Esophagus squamous epithelium (tissue), 5 donors: ENCODE measurements around the gene FKBP8. TPM values are rescaled to one million over a fixed set of nuclear protein-coding genes. Genes with fewer than 3 reads are reported as not detected.

Source experiments
- DNase-seq: peaks from one replicate; lab custom pipeline; 2025; lab: John Stamatoyannopoulos, UW
- H3K27ac ChIP-seq, 4 donors: fragments of 200-600 bp; sonication (generic); one replicate each; pipeline ENCODE4 v1.5.1; 2016 to 2019; ENCODE audit warnings: mild to moderate bottlenecking in 1 of 4
- H3K27me3 ChIP-seq, 4 donors: fragments of 200-600 bp; sonication (generic); 1 replicate in 3 of 4; 2 replicates in 1 of 4; pipeline versions ENCODE4 v1.5.1 to v1.6.0; 2017 to 2021; ENCODE audit warnings: antibody characterized with exemption in 1 of 4
- H3K36me3 ChIP-seq, 3 donors: fragments of 200-600 bp; sonication (generic); one replicate each; pipeline ENCODE4 v1.5.1; 2016 to 2019
- H3K4me1 ChIP-seq, 3 donors: fragments of 200-600 bp; sonication (generic); one replicate each; pipeline ENCODE4 v1.5.1; 2017 to 2019
- H3K4me3 ChIP-seq, 4 donors: fragments of 200-600 bp; sonication (generic); 1 replicate in 3 of 4; 2 replicates in 1 of 4; pipeline ENCODE4 v1.5.1; 2016 to 2019; ENCODE audit warnings: mild to moderate bottlenecking in 2 of 4, moderate library complexity in 1 of 4
- H3K9me3 ChIP-seq, 3 donors: fragments of 200-600 bp; sonication (generic); one replicate each; pipeline ENCODE4 v1.5.1; 2016 to 2019
- CTCF ChIP-seq, 6 experiments: fragments of 450-650 bp in 4 of 6; fragments of 200-600 bp in 2 of 6; sonication (generic) in 2 of 6; IDR thresholded peaks; one replicate each; pipeline ENCODE4 v1.5.1; 2016 to 2019; ENCODE audit warnings: antibody characterized with exemption in 6 of 6, mild to moderate bottlenecking in 4 of 6, moderate library complexity in 4 of 6
- POLR2A ChIP-seq, 4 donors: fragments of 450-650 bp; IDR thresholded peaks; one replicate each; pipeline ENCODE4 v1.6.1; 2017; ENCODE audit warnings: antibody characterized with exemption in 4 of 4, mild to moderate bottlenecking in 4 of 4, moderate library complexity in 3 of 4
- WGBS, 2 donors: methylation state at CpG; one replicate each; pipeline ENCODE4 v1.1.5; 2018; 5-methylcytosine and 5-hydroxymethylcytosine counted together
- intact Hi-C: fragments of 100-400 bp; cut with DNase I; formaldehyde crosslinking; loops from one replicate; pipeline ENCODE4 v1.15.0; 2022
- total RNA-seq, 4 donors: library from RNA; depleted of rRNA; stranded (reverse); fragments of >200 nt; gene quantifications; one replicate each; pipeline ENCODE4 v1.1.0, GENCODE V29; 2016
- donor health status: DM: yes; HTN: yes; CAD: no.

FKBP8 gene
- total RNA-seq, 4 donors from 2014 or later = 132 to 273 (median 247) TPM

- H3K4me1 ChIP-seq = peaks cover 5 to 41% (median 14%) of the 10 kb centered on the region in 3 donors
- H3K36me3 ChIP-seq = peaks cover 0 to 32% (median 8%) of the 10 kb centered on the region in 3 donors
- H3K27ac ChIP-seq = peak overlapping the region in 2 of 4 donors; percentile 16 to 95
- no peak overlapping the region for H3K4me3 ChIP-seq
- intact Hi-C loops = no loop called here
- no peak for DNase-seq
- no peaks in the 10 kb centered on the region for H3K27me3 ChIP-seq
- TF ChIP-seq POLR2A (IDR thresholded peaks at IDR 0.05) (no peak), CTCF (IDR thresholded peaks at IDR 0.05) (no peak)
- WGBS, 2 donors = 52 to 59% methylated on average over 5 of the region's 5 CpGs
- H3K9me3 ChIP-seq = no peaks in the 10 kb centered on the region
These were observed 16.3 kb upstream of the FKBP8 start for GRCh38 chr19:18559685-18560084.

- intact Hi-C loops = no loop called here
- Histone ChIP-seq H3K27ac (peak overlapping the region; percentile 87 to 98 (median 96)), H3K27me3 (no peaks in the 10 kb centered on the region), H3K4me1 (peaks cover 5 to 41% (median 14%) of the 10 kb centered on the region in 3 donors), H3K4me3 (peak overlapping the region; percentile 57 to 93 (median 84)), H3K36me3 (peaks cover 0 to 21% (median 0%) of the 10 kb centered on the region in 3 donors), H3K9me3 (no peaks in the 10 kb centered on the region)
- DNase-seq = no peak
- WGBS, 2 donors = 31 to 33% methylated on average over 3 of the region's 3 CpGs
- TF ChIP-seq CTCF (IDR thresholded peaks at IDR 0.05) (no peak), POLR2A (IDR thresholded peaks at IDR 0.05) (no peak)
These were observed 15.2 kb upstream of the FKBP8 start for GRCh38 chr19:18558604-18559003.

- H3K27me3 ChIP-seq = no peaks in the 10 kb centered on the region
- 1 to 2% methylated on average over 6 to 11 of the region's 11 CpGs for WGBS, 2 donors
- peaks cover 5 to 41% (median 14%) of the 10 kb centered on the region in 3 donors for H3K4me1 ChIP-seq
- peak overlapping the region; percentile 57 to 93 (median 84) for H3K4me3 ChIP-seq
- peak overlapping the region; percentile 87 to 98 (median 96) for H3K27ac ChIP-seq
- no peak for DNase-seq
- peaks cover 0 to 17% (median 0%) of the 10 kb centered on the region in 3 donors for H3K36me3 ChIP-seq
- no peak for TF ChIP-seq POLR2A (IDR thresholded peaks at IDR 0.05)
- TF ChIP-seq CTCF (IDR thresholded peaks at IDR 0.05) = no peak
- intact Hi-C loops = no loop called here
- H3K9me3 ChIP-seq = no peaks in the 10 kb centered on the region
These were observed 14.8 kb upstream of the FKBP8 start for GRCh38 chr19:18558202-18558555.

GRCh38 chr19:18557411-18558201, 14.2 kb upstream of the FKBP8 start, which contains the start of gene KXD1:
KXD1 (plus strand) TSS chr19:18557870; CDS start chr19:18562057, 4,187 bp downstream.
- peak; percentile 88 for DNase-seq
- Histone ChIP-seq H3K4me3 (peak within 1 kb of the TSS; percentile 57 to 93 (median 84)), H3K4me1 (peaks cover 5 to 40% (median 14%) of the 10 kb centered on the region in 3 donors), H3K27me3 (no peaks in the 10 kb centered on the region), H3K27ac (peak within 1 kb of the TSS; percentile 87 to 98 (median 96)), H3K9me3 (no peaks in the 10 kb centered on the region), H3K36me3 (peaks cover 0 to 11% (median 0%) of the 10 kb centered on the region in 3 donors)
- intact Hi-C loops = no loop called here
- WGBS, 2 donors = 6 to 7% methylated on average over 9 to 10 of the region's 58 CpGs
- peak in 1 of 6 experiments; percentile 11 for TF ChIP-seq CTCF (IDR thresholded peaks at IDR 0.05)
- peak in 3 of 4 donors; percentile 14 to 85 (median 72) for TF ChIP-seq POLR2A (IDR thresholded peaks at IDR 0.05)

GRCh38 chr19:18551631-18552030, 8.3 kb upstream of the FKBP8 start:
- Histone ChIP-seq H3K4me3 (no peak overlapping the region), H3K36me3 (no peaks in the 10 kb centered on the region), H3K27me3 (no peaks in the 10 kb centered on the region), H3K4me1 (peaks cover 0 to under 1% (median 0%) of the 10 kb centered on the region in 3 donors), H3K9me3 (no peaks in the 10 kb centered on the region), H3K27ac (no peak overlapping the region)
- TF ChIP-seq POLR2A (IDR thresholded peaks at IDR 0.05) (no peak), CTCF (IDR thresholded peaks at IDR 0.05) (no peak)
- intact Hi-C loops = no loop called here
- DNase-seq = no peak
- 48 to 51% methylated on average over 6 of the region's 6 CpGs for WGBS, 2 donors
